Fibroblast of pulmonary artery (primary cell): ENCODE data around the gene DNMT1.

Experiments
- DNase-seq: peaks from one replicate; pipeline ENCODE4 v3.0.0-alpha.2; 2010; ENCODE audit warnings: low read depth
- H3K4me3 ChIP-seq: replicated peaks from 2 replicates; pipeline ENCODE4 v1.5.1; 2011; ENCODE audit warnings: low read depth, mild to moderate bottlenecking, control low read depth, low read length, moderate library complexity
- TF ChIP-seq, protein P1 (sequence below): IDR thresholded peaks from 2 replicates; pipeline ENCODE4 v1.5.1; 2011; ENCODE audit warnings: mild to moderate bottlenecking, control low read depth, low read length, inconsistent platforms; ENCODE audit errors: missing control alignments

DNMT1 gene

DNA sequence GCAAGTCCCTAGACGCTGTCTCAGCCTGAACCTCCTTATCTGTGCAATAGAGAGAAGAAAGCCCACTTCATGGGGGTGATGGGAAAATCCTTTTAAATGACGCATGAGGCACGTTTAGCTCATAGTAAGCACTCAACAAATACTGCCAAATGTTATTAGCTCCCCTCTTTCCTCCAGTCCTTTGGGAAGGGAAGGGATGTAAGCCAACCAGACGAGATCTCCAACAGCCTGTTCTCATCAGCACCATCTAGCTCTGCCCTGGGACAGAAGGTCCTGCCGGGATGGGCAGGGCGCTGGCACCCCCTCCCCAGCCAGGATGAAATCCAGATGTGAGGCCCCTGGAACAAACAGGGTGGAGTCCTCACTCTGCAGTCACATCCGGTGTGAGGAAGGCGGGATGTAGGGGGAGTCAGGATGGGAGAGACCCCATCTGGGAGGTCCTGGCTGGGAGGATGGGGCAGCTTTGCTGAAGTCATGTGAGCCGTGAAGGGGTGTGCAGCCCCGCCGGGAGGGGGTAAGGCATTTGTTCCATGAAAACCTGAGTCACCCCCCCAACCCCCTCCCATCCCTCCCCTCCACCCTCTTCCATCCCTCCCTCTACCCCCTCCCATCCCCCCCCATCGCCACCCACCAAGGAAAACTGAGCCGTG lies 31.7 kb upstream of the DNMT1 start:
- no peak overlapping the region for H3K4me3 ChIP-seq
- peak; percentile 95 for DNase-seq
- TF ChIP-seq, protein P1, sequence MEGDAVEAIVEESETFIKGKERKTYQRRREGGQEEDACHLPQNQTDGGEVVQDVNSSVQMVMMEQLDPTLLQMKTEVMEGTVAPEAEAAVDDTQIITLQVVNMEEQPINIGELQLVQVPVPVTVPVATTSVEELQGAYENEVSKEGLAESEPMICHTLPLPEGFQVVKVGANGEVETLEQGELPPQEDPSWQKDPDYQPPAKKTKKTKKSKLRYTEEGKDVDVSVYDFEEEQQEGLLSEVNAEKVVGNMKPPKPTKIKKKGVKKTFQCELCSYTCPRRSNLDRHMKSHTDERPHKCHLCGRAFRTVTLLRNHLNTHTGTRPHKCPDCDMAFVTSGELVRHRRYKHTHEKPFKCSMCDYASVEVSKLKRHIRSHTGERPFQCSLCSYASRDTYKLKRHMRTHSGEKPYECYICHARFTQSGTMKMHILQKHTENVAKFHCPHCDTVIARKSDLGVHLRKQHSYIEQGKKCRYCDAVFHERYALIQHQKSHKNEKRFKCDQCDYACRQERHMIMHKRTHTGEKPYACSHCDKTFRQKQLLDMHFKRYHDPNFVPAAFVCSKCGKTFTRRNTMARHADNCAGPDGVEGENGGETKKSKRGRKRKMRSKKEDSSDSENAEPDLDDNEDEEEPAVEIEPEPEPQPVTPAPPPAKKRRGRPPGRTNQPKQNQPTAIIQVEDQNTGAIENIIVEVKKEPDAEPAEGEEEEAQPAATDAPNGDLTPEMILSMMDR: no peak

DNA sequence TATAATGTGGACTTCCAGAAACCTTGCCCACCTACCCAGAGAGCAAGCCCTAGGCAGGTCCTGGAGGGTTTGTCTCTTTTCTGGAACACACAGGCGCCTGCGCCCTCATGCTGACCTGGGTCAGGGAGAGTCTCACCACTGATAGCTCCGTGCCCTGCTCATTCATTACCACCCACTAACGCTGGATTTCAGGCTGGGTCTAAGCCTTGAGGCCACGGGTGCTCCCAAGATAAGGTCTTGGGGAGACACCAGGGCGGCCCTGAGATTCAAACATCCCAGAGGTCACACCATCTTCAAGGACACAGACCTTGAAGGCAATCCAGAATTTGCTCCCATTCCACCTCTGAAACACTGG lies 31.2 kb upstream of the DNMT1 start:
- H3K4me3 ChIP-seq: no peak overlapping the region
- TF ChIP-seq, protein P1: no peak
- no peak for DNase-seq

DNA sequence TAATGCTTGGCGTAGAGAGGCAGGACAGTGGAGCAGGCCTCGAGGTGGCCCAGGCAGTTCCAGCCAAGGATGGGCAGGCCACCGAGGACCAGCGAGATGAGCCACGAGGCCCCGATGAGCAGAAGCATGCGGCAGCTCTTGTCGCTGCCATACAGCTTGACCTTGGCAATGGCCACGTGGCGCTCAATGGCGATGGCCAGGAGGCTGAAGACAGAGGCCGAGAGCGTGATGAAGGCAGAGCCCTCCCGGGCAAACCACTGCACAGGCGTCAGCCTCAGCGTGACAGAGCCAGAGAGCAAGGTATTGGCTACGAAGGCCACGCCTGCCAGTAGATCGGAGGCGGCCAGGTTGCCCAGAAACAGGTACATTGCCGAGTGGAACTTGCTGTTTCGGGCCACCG lies 29.6 kb upstream of the DNMT1 start:
- TF ChIP-seq, protein P1: no peak
- DNase-seq: no peak
- H3K4me3 ChIP-seq: no peak overlapping the region

DNA sequence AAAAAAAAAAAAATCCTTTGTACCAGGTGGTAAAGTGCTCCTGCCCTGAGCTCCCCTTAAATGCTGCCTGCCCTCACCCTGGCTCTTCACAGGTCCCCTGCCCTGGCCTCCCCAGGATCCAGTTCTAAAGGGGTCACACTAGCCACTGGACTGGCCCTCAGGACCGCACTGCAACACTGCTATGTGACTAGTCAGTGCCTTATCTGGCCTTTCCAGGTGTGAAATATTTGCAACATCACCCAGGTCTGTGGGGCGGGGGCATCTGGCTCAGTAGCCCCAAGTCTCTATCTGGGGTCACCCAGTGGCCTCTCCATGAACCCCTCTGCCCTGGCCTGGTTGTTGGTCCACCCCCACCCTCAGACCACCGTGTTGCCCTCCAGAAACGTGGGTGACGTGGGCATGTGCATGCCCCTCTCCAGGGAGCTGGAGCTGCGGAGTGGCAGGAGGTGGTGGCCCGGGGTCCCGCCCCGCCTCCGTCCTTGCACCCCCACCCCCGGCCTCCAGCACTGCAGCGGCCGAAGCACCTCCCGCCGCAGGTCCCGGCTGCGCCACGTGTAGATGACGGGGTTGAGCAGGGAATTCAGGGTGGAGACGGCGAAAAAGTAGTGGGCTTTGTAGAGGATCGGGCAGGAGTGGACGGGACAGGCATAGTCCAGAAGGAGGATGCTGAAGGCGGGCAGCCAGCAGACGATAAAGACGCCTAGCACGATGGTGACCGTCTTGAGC lies 28.9 kb upstream of the DNMT1 start:
- TF ChIP-seq, protein P1: no peak
- H3K4me3 ChIP-seq: no peak overlapping the region
- no peak for DNase-seq

DNA sequence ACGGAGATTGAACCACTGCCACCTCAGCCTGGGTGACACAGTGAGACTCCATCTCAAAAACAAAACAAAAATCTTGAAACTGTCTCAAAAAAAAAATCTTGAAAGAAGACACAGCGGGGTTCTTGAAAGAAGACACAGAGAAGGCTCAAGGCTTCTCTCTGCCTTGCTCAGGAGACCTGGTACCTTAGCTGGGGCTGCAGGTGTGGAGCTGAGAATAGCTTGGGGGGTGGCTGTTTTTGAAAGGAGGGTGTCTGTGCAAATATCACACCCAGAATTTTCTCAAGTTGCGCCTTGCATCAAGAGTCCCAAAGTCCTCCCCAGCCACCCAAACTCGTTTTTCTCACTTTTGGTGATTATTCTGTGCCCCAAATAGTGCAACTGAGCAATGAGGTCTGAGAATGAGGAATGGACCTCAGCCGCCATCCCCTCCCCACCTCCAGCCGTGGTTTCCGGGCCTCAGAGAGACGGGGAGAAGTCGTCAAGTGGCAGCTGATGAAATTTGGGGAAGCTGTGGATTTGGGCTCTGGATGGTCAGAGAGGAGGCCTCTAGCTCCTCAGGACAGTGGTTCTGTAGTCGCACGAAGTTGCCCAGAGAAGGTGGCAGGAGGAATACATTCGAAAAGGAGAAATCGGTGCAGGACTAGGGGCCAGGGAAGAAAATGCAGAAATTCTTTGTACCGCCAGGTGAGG lies 27.6 kb upstream of the DNMT1 start:
- no peak for DNase-seq
- TF ChIP-seq, protein P1: no peak
- H3K4me3 ChIP-seq: no peak overlapping the region

DNA sequence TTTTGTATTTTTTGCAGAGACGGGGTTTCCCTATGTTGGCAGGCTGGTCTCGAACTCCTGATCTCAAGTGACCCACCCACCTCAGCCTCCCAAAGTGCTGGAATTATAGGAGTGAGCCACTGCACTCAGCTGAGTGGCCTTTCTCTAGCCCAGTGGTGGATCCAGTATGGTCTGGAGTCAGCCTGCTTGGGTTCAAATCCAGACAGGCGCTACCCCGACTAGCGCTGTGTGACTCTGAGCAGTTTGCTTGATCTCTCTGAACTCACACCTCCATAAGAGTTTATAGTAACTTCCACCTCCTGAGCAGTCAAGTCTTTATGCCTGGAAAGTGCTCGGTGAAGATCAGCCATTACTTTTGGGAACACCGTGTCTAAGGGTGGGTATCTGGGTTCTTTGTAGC lies 25.9 kb upstream of the DNMT1 start:
- DNase-seq: no peak
- TF ChIP-seq, protein P1: no peak
- H3K4me3 ChIP-seq: no peak overlapping the region

DNA sequence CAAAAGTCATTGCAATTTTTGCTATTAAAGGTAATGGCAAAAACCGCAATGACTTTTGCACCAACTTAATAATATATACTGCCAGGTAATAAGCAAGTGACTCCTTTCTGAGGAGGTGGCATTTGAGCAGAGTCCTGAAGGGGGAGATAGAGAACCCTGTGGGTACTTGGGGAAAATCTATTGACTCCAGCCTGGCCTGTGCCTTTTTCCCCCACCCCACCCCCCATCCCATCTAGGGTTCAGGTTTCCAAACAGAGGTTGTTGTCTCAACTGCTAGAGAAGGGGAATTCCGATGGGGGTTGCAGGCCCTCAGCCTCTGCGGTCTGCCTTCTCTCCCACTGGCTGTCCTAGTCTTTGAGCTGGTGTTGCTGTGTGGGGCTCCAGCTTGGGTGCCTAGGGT lies 24.9 kb upstream of the DNMT1 start:
- DNase-seq: peak; percentile 49
- TF ChIP-seq, protein P1: peak; percentile 56
- no peak overlapping the region for H3K4me3 ChIP-seq
